ENCODE data around the gene CSTF3. TPM values are rescaled to one million over a fixed set of nuclear protein-coding genes. Genes with fewer than 3 reads are reported as not detected.
"Not testable (repeated sequence)": the region's sequence is repeated elsewhere in the genome, so short reads cannot be mapped to it uniquely, and the experiment has no call there.

The CSTF3 gene
- total and polyA plus RNA-seq, 10 of the 15 experiments (the other 5 are each of a cell fraction or from before 2014, with no cell fraction given) = 25.4 to 63.5 (median 49.5) TPM

- SMC1A ChIA-PET (ENCODE audit: uncharacterized antibody, unreplicated experiment) = interaction anchor here (0.6 to 4.1 kb wide), 2 partner anchors 12 to 42 kb away, joined by 3 to 21 read pairs; no protein-coding TSS in a partner anchor
- no peak overlapping the region for H3K4me3 ChIP-seq
- intact Hi-C loops (cut with micrococcal nuclease; ENCODE audit: unreplicated experiment) (no loop called here), in situ Hi-C loops (cut with MboI) (no loop called here)
- no peak for ATAC-seq
- no peak for DNase-seq (ENCODE audit: low read depth, low spot score)
- H3K27me3 ChIP-seq (replicated peaks in 1 of 2; ENCODE audit: control insufficient read depth in 2 of 2, insufficient read depth in 2 of 2, low read length in 1 of 2) = no peaks in the 10 kb centered on the region
- no peak overlapping the region for H2AFZ ChIP-seq (ENCODE audit: control insufficient read depth, low read depth, low read length)
- CTCF ChIA-PET = interaction anchor here (0.6 to 1.8 kb wide), 3 partner anchors 9 to 211 kb away, joined by 3 to 4 read pairs (median 4); no protein-coding TSS in a partner anchor
- H4K20me1 ChIP-seq (ENCODE audit: control insufficient read depth, insufficient read depth) = no peaks in the 10 kb centered on the region
- H3K9me3 ChIP-seq (replicated peaks; ENCODE audit: control insufficient read depth, insufficient read depth, low read length) = no peaks in the 10 kb centered on the region
- no peaks in the 10 kb centered on the region for H3K4me1 ChIP-seq (ENCODE audit: control insufficient read depth, insufficient read depth, low read length)
- no peak for FAIRE-seq
- no peak overlapping the region for H3K4me2 ChIP-seq (ENCODE audit: control insufficient read depth, insufficient read depth)
- no peak for TF ChIP-seq EZH2 (IDR thresholded peaks at IDR 0.05; ENCODE audit: borderline replicate concordance, control insufficient read depth, low read depth, low read length)
- TF ChIP-seq ZZZ3 (IDR thresholded peaks at IDR 0.05; ENCODE audit: control insufficient read depth, insufficient read length, low read depth) = no peak
- TF ChIP-seq PML (IDR thresholded peaks at IDR 0.05; ENCODE audit: low read length) = no peak
- no peak for TF ChIP-seq SUPT20H (IDR thresholded peaks at IDR 0.05; ENCODE audit: borderline replicate concordance, control insufficient read depth, low read depth, low read length)
- TF ChIP-seq ATF2 (IDR thresholded peaks at IDR 0.05; ENCODE audit: low read length) = no peak
- no peak for TF ChIP-seq SMAD5 (IDR thresholded peaks at IDR 0.05; ENCODE audit: low read depth)
- TF ChIP-seq E2F8 (IDR thresholded peaks at IDR 0.05; ENCODE audit: low read depth, partially characterized antibody) = no peak
- TF ChIP-seq STAT1 (conservative IDR thresholded peaks at IDR 0.05) = no peak
- no peak for TF ChIP-seq WRNIP1 (IDR thresholded peaks at IDR 0.05; ENCODE audit: borderline replicate concordance, low read depth, low read length)
- WGBS (ENCODE audit: insufficient coverage, insufficient replicate concordance, low lambda C conversion rate, missing lambda C conversion rate) = 100% methylated on average over 1 of the region's 2 CpGs
- RAD21 ChIA-PET (ENCODE audit: unreplicated experiment) = no interaction called here
- H3K36me3 ChIP-seq (ENCODE audit: control insufficient read depth in 2 of 2, insufficient read depth in 2 of 2, low read length in 1 of 2) = peaks cover 0 to 9% of the 10 kb centered on the region in 2 experiments; a peak in 1 of 4 replicates
- no peak overlapping the region for H3K9ac ChIP-seq (ENCODE audit: control insufficient read depth, insufficient read depth, low read length)
- BruUV-seq (replicated peaks) = no TSS peak
- POLR2A ChIA-PET = interaction anchor here (0.7 to 2.0 kb wide), 4 partner anchors 9 to 204 kb away, joined by 3 to 6 read pairs (median 4); partner anchors contain the start of gene TCP11L1
- no peaks in the 10 kb centered on the region for H3K79me2 ChIP-seq (ENCODE audit: control insufficient read depth, insufficient read depth, low read length)
- H3K27ac ChIP-seq (ENCODE audit: control insufficient read depth, insufficient read depth) = no peak overlapping the region
Observed at GRCh38 chr11:33052231-33052630, 109.0 kb downstream of the CSTF3 start.

GRCh38 chr11:33049565-33050408, 111.5 kb downstream of the CSTF3 start:
- CTCF ChIA-PET; in situ Hi-C loops (cut with MboI): not testable (repeated sequence)

More at GRCh38 chr11:33049565-33050408, 111.5 kb downstream of the CSTF3 start:
- DNase-seq (ENCODE audit: low read depth, low spot score); SMC1A ChIA-PET (ENCODE audit: uncharacterized antibody, unreplicated experiment); H3K9me3 ChIP-seq (replicated peaks; ENCODE audit: control insufficient read depth, insufficient read depth, low read length); H2AFZ ChIP-seq (ENCODE audit: control insufficient read depth, low read depth, low read length); intact Hi-C loops (cut with micrococcal nuclease; ENCODE audit: unreplicated experiment); FAIRE-seq; ATAC-seq; H3K27ac ChIP-seq (ENCODE audit: control insufficient read depth, insufficient read depth); H3K4me2 ChIP-seq (ENCODE audit: control insufficient read depth, insufficient read depth); H3K36me3 ChIP-seq (ENCODE audit: control insufficient read depth in 2 of 2, insufficient read depth in 2 of 2, low read length in 1 of 2); H3K27me3 ChIP-seq (replicated peaks in 1 of 2; ENCODE audit: control insufficient read depth in 2 of 2, insufficient read depth in 2 of 2, low read length in 1 of 2); H3K9ac ChIP-seq (ENCODE audit: control insufficient read depth, insufficient read depth, low read length); H4K20me1 ChIP-seq (ENCODE audit: control insufficient read depth, insufficient read depth); POLR2A ChIA-PET; H3K4me3 ChIP-seq; BruUV-seq (replicated peaks); H3K4me1 ChIP-seq (ENCODE audit: control insufficient read depth, insufficient read depth, low read length); H3K79me2 ChIP-seq (ENCODE audit: control insufficient read depth, insufficient read depth, low read length); RAD21 ChIA-PET (ENCODE audit: unreplicated experiment): not testable (repeated sequence)
- 100% methylated on average over 3 of the region's 3 CpGs for WGBS (ENCODE audit: insufficient coverage, insufficient replicate concordance, low lambda C conversion rate, missing lambda C conversion rate)

All from GM12878 (cell line).